Kidney epithelial cell (primary cell): Measurements from ENCODE around the gene FMNL2. TPM values are rescaled to one million over a fixed set of nuclear protein-coding genes. Genes with fewer than 3 reads are reported as not detected.

Source experiments
- DNase-seq: peaks from one replicate; pipeline ENCODE4 v3.0.0-alpha.2; 2010; ENCODE audit warnings: low read depth
- H3K27me3 ChIP-seq: 2 replicates; pipeline ENCODE4 v1.6.0; 2011; ENCODE audit warnings: low read length; ENCODE audit not compliant: control insufficient read depth, insufficient read depth
- H3K36me3 ChIP-seq: 2 replicates; pipeline ENCODE4 v1.5.1; 2011; ENCODE audit warnings: low read length; ENCODE audit not compliant: control insufficient read depth, insufficient read depth
- H3K4me3 ChIP-seq: 2 replicates; pipeline ENCODE4 v1.5.1; 2011; ENCODE audit warnings: low read depth, mild to moderate bottlenecking, control low read depth, low read length
- total RNA-seq: library from RNA; depleted of rRNA; stranded (reverse); fragments of >200 nt; gene quantifications from 2 replicates; pipeline ENCODE4 v1.2.3, GENCODE V29; 2015
- TF ChIP-seq, protein P1 (sequence below): IDR thresholded peaks from 2 replicates; pipeline ENCODE4 v1.5.1; 2011; ENCODE audit warnings: mild to moderate bottlenecking, moderate library complexity, low read length, control low read depth, inconsistent platforms; ENCODE audit not compliant: insufficient read depth, poor library complexity, severe bottlenecking

Gene FMNL2
- total RNA-seq, 1 donor from 2014 or later = 68.0 TPM

DNA sequence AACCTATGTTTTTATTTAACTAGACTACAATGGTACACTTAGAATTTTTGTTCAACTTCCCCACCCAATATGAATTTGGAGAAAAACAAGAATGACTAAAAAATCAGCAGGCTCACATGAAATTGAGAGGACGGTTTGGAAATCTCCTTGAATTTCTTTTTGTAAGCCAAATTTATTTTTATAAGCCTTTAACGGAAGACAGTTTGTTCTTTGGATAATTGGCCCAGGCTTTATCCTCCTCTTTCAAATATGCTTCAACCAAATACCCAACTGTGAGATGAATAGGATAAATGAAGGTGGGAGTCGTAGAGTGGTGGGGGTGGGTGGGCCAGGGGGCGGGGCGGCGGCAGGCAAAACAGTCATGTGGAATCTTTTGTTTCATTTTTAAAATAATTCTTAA is 60.6 kb downstream of the FMNL2 start:
- H3K4me3 ChIP-seq = no peak overlapping the region
- no peaks in the 10 kb centered on the region for H3K27me3 ChIP-seq
- TF ChIP-seq, protein P1, sequence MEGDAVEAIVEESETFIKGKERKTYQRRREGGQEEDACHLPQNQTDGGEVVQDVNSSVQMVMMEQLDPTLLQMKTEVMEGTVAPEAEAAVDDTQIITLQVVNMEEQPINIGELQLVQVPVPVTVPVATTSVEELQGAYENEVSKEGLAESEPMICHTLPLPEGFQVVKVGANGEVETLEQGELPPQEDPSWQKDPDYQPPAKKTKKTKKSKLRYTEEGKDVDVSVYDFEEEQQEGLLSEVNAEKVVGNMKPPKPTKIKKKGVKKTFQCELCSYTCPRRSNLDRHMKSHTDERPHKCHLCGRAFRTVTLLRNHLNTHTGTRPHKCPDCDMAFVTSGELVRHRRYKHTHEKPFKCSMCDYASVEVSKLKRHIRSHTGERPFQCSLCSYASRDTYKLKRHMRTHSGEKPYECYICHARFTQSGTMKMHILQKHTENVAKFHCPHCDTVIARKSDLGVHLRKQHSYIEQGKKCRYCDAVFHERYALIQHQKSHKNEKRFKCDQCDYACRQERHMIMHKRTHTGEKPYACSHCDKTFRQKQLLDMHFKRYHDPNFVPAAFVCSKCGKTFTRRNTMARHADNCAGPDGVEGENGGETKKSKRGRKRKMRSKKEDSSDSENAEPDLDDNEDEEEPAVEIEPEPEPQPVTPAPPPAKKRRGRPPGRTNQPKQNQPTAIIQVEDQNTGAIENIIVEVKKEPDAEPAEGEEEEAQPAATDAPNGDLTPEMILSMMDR = no peak
- no peak for DNase-seq
- no peaks in the 10 kb centered on the region for H3K36me3 ChIP-seq

DNA sequence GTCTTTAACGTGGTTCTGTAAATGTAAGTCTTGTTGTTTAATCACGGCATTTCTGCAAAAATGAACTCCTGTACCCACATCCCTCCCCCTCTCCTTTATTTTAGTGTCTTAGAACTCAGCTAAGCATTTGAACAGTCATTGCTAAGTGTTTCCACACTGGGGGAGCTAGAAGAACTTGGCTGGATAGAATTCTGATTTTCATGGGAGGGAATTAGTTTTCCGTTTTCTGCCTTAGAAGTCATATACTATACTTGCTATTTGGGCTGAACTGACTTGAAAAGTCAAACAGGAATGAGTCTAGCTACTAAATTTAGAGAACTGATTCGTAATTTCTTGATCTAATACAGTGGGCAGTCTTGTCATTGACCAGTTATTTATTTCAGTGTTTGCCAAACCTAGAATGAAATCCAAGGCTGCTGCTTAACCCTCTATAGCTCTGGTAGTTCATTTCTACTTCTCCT is 61.1 kb downstream of the FMNL2 start:
- H3K36me3 ChIP-seq = no peaks in the 10 kb centered on the region
- H3K4me3 ChIP-seq = no peak overlapping the region
- DNase-seq = no peak
- TF ChIP-seq, protein P1 = no peak
- H3K27me3 ChIP-seq = no peaks in the 10 kb centered on the region

DNA sequence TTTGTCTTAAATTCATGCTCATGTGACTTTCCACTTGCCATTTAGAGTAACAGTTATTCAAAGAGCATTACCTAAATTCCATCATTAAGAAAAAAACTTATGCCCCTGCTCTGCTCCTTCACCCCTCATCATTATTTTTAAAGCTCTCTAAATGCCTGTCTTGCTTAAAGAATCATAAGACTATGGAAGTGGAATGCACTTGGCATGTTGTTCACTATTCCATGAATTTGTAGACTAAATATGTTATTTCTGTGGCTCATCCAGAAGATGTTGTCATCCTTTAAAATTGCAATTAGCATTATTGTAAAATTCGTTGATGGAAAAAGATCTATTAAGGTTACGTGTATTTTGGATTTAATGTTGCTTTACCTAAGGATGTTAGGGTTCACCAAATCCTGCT is 61.8 kb downstream of the FMNL2 start:
- Histone ChIP-seq H3K36me3 (no peaks in the 10 kb centered on the region), H3K27me3 (no peaks in the 10 kb centered on the region), H3K4me3 (no peak overlapping the region)
- TF ChIP-seq, protein P1 = no peak
- no peak for DNase-seq

DNA sequence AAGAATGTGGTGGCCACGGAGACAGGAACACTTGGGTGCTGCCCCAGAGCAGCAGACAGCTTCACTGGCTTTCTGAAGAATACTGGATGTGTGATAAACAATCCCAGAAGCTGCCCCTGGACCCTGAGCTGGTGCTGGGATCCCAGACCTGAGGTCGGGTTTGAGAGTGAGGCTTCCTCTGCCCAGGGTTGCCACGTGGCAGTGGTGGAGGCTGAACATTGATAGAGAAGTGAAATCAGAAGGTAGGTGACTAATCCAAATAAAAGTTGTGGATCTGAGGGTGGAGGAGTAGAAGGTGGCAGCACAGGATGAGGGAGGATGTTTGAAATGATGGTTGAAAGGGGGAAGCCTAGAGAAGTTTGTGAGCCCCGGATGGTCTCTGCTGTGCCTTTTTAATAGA is 64.0 kb downstream of the FMNL2 start:
- DNase-seq = no peak
- Histone ChIP-seq H3K27me3 (no peaks in the 10 kb centered on the region), H3K4me3 (no peak overlapping the region), H3K36me3 (no peaks in the 10 kb centered on the region)
- TF ChIP-seq, protein P1 = no peak

DNA sequence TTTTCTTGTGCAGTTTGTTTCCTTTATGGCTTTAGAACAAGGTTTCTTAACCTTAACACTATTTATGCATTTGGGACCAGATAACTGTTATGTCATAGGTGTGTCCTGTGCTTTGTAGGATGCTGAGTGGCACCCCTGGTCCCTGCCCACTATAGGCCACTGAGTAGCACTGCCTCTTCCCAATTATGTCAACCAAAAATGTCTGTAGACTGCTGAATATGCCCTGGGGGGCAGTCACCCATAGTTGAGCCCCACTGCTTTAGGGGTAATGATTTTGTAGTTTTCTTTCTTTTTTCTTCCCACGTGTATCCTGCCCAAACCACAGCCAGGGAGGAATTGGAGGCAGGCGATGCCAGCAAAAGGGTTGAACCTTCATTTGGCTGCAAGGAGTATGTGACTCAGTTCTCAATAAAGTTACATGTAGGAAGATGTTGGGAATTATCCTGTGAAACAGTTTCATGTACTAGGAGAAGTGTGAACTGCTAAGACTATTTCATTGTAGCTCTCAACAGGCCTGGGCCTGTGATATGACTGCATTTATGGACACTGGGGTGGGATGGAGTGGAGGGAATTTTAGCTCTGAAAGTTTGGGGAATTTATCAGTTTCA is 65.7 kb downstream of the FMNL2 start:
- DNase-seq = no peak
- H3K36me3 ChIP-seq = no peaks in the 10 kb centered on the region
- H3K4me3 ChIP-seq = no peak overlapping the region
- H3K27me3 ChIP-seq = no peaks in the 10 kb centered on the region
- TF ChIP-seq, protein P1 = no peak
